GM10248 (cell line): Measurements from ENCODE around the gene G6PC2.
"Not testable (repeated sequence)": the region's sequence is repeated elsewhere in the genome, so short reads cannot be mapped to it uniquely, and the experiment has no call there.

ENCODE experiments used
- CTCF ChIA-PET: fragments of 300-600 bp; sonication (Branson Sonifier 250); formaldehyde crosslinking; extraction: SDS; loops from one replicate; lab custom pipeline; 2021; ENCODE audit warnings: antibody characterized with exemption; lab: Yijun Ruan, JAX
- POLR2A ChIA-PET: fragments of 350-650 bp; sonication (Branson Sonifier 250); formaldehyde crosslinking; extraction: SDS; loops from one replicate; lab custom pipeline; 2020; ENCODE audit warnings: antibody characterized with exemption; lab: Yijun Ruan, JAX
- DNase-seq: peaks from one replicate; pipeline ENCODE4 v3.0.0; 2012; ENCODE audit errors: extremely low spot score
- CTCF ChIP-seq: IDR thresholded peaks from 2 replicates; pipeline ENCODE4 v1.5.1; 2012; ENCODE audit warnings: mild to moderate bottlenecking, low read depth; ENCODE audit errors: extremely low read depth, missing control alignments, control extremely low read depth

G6PC2 gene

GRCh38 chr2:168858146-168858545, 42.9 kb upstream of the G6PC2 start:
- no peak for DNase-seq
- TF ChIP-seq CTCF = no peak
- CTCF ChIA-PET = no interaction called here
- POLR2A ChIA-PET = no interaction called here

- CTCF ChIA-PET, DNase-seq, POLR2A ChIA-PET: not testable (repeated sequence)
These were observed 33.9 kb upstream of the G6PC2 start for GRCh38 chr2:168867164-168867563.

GRCh38 chr2:168870369-168870768, 30.7 kb upstream of the G6PC2 start:
- DNase-seq, POLR2A ChIA-PET, CTCF ChIA-PET: not testable (repeated sequence)

GRCh38 chr2:168870824-168871223, 30.3 kb upstream of the G6PC2 start:
- CTCF ChIA-PET, DNase-seq, POLR2A ChIA-PET: not testable (repeated sequence)

- TF ChIP-seq CTCF = no peak
- CTCF ChIA-PET = interaction anchor here (1.3 to 1.4 kb wide), 2 partner anchors 9 to 47 kb away, joined by 3 to 4 read pairs; no protein-coding TSS in a partner anchor
- DNase-seq = no peak
- POLR2A ChIA-PET = no interaction called here
These were observed 26.6 kb upstream of the G6PC2 start for GRCh38 chr2:168874368-168875054.

GRCh38 chr2:168882163-168882562, 18.9 kb upstream of the G6PC2 start:
- POLR2A ChIA-PET, DNase-seq, CTCF ChIA-PET: not testable (repeated sequence)

- no peak for DNase-seq
- CTCF ChIA-PET = no interaction called here
- POLR2A ChIA-PET = no interaction called here
- no peak for TF ChIP-seq CTCF
These were observed 16.1 kb upstream of the G6PC2 start for GRCh38 chr2:168884975-168885374.

- TF ChIP-seq CTCF = no peak
- ChIA-PET POLR2A (no interaction called here), CTCF (no interaction called here)
- no peak for DNase-seq
These were observed 11.5 kb upstream of the G6PC2 start for GRCh38 chr2:168889635-168890005.
